GM08714 (cell line): Measurements from ENCODE around the gene NECTIN4.

Source experiments
- H3K4me3 ChIP-seq: fragments of 200-500 bp; sonication (Bioruptor generic); 2 replicates; pipeline ENCODE4 v1.5.1; 2014; ENCODE audit warnings: mild to moderate bottlenecking, low read length, inconsistent platforms
- ZNF274 ChIP-seq: IDR thresholded peaks from 2 replicates; pipeline ENCODE4 v1.6.1; 2012; ENCODE audit warnings: mild to moderate bottlenecking, low read depth, low read length

Gene NECTIN4

GRCh38 chr1:161081519-161081918 is 7.8 kb downstream of the NECTIN4 start:
- no peak overlapping the region for H3K4me3 ChIP-seq
- TF ChIP-seq ZNF274: no peak

- no peak for TF ChIP-seq ZNF274
- no peak overlapping the region for H3K4me3 ChIP-seq
These were observed 8.6 kb downstream of the NECTIN4 start for GRCh38 chr1:161080441-161081405.

GRCh38 chr1:161079436-161080110 is 9.8 kb downstream of the NECTIN4 start:
- TF ChIP-seq ZNF274: no peak
- no peak overlapping the region for H3K4me3 ChIP-seq

- no peak overlapping the region for H3K4me3 ChIP-seq
- no peak for TF ChIP-seq ZNF274
These were observed 11.9 kb downstream of the NECTIN4 start for GRCh38 chr1:161077426-161077825.

GRCh38 chr1:161076410-161076809 is 12.9 kb downstream of the NECTIN4 start:
- TF ChIP-seq ZNF274: no peak
- H3K4me3 ChIP-seq: no peak overlapping the region

GRCh38 chr1:161074676-161075368 is 14.5 kb downstream of the NECTIN4 start:
- H3K4me3 ChIP-seq: no peak overlapping the region
- no peak for TF ChIP-seq ZNF274

GRCh38 chr1:161073474-161074121 is 15.8 kb downstream of the NECTIN4 start:
- TF ChIP-seq ZNF274: no peak
- H3K4me3 ChIP-seq: no peak overlapping the region

- no peak overlapping the region for H3K4me3 ChIP-seq
- no peak for TF ChIP-seq ZNF274
These were observed 16.5 kb downstream of the NECTIN4 start for GRCh38 chr1:161072751-161073449.

GRCh38 chr1:161071886-161072371 is 17.4 kb downstream of the NECTIN4 start:
- no peak for TF ChIP-seq ZNF274

GRCh38 chr1:161070761-161071160 is 18.6 kb downstream of the NECTIN4 start:
- TF ChIP-seq ZNF274: no peak

More at GRCh38 chr1:161071886-161072371, 17.4 kb downstream of the NECTIN4 start:
- no peak overlapping the region for H3K4me3 ChIP-seq

GRCh38 chr1:161069731-161070270 is 19.6 kb downstream of the NECTIN4 start, which contains the start of gene ARHGAP30:
ARHGAP30 (minus strand) TSS chr1:161069891; CDS start chr1:161069624, 267 bp downstream.
- H3K4me3 ChIP-seq: peak within 1 kb of the TSS; percentile 73
- no peak for TF ChIP-seq ZNF274

More at GRCh38 chr1:161070761-161071160, 18.6 kb downstream of the NECTIN4 start:
- no peak overlapping the region for H3K4me3 ChIP-seq

- no peak for TF ChIP-seq ZNF274
- H3K4me3 ChIP-seq: peak overlapping the region; percentile 73
These were observed 20.1 kb downstream of the NECTIN4 start for GRCh38 chr1:161069241-161069640.

GRCh38 chr1:161068306-161069234 is 20.8 kb downstream of the NECTIN4 start:
- TF ChIP-seq ZNF274: no peak
- H3K4me3 ChIP-seq: peak overlapping the region; percentile 73
